IPS-15b (cell line): ENCODE data around the gene TAS2R39.
"Not testable (repeated sequence)": the region's sequence is repeated elsewhere in the genome, so short reads cannot be mapped to it uniquely, and the experiment has no call there.

Experiments used
- H3K27me3 ChIP-seq: one replicate; pipeline ENCODE4 v1.6.1; 2013; ENCODE audit warnings: low read length; ENCODE audit not compliant: control insufficient read depth, insufficient read depth
- H3K36me3 ChIP-seq: one replicate; pipeline ENCODE4 v1.6.1; 2013; ENCODE audit warnings: low read length; ENCODE audit not compliant: control insufficient read depth, insufficient read depth
- H3K4me1 ChIP-seq: one replicate; pipeline ENCODE4 v1.6.1; 2013; ENCODE audit warnings: mild to moderate bottlenecking, low read length; ENCODE audit not compliant: control insufficient read depth, insufficient read depth
- H3K4me3 ChIP-seq: one replicate; pipeline ENCODE4 v1.5.1; 2013; ENCODE audit warnings: low read depth, low read length
- H3K9ac ChIP-seq: one replicate; pipeline ENCODE4 v1.6.1; 2013; ENCODE audit warnings: low read depth, mild to moderate bottlenecking, low read length
- H3K9me3 ChIP-seq: one replicate; pipeline ENCODE4 v1.6.1; 2013; ENCODE audit warnings: mild to moderate bottlenecking, low read length; ENCODE audit not compliant: control insufficient read depth, insufficient read depth

TAS2R39 gene

DNA sequence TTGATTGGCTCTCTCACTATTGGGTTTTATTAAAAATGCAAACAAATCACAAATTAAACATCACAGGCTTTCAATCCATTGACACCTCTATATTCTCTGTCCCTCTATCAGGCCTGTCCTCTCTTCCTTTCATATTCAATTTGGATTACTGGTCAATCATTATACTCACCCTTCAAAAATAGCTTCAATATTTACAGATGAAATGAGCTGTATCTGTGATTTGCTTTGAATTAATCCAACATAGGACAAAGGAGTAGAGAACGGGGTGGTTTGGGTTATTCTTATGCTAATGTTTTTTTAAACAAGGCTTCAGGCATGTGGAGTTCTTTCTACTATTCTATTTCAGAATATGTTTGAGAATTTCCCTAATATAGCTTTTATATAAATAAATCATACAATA is 2.3 kb downstream of the TAS2R39 start:
- no peaks in the 10 kb centered on the region for H3K36me3 ChIP-seq
- no peaks in the 10 kb centered on the region for H3K9me3 ChIP-seq
- no peaks in the 10 kb centered on the region for H3K27me3 ChIP-seq
- no peak overlapping the region for H3K9ac ChIP-seq
- H3K4me3 ChIP-seq = no peak overlapping the region
- peaks cover 4% of the 10 kb centered on the region for H3K4me1 ChIP-seq

DNA sequence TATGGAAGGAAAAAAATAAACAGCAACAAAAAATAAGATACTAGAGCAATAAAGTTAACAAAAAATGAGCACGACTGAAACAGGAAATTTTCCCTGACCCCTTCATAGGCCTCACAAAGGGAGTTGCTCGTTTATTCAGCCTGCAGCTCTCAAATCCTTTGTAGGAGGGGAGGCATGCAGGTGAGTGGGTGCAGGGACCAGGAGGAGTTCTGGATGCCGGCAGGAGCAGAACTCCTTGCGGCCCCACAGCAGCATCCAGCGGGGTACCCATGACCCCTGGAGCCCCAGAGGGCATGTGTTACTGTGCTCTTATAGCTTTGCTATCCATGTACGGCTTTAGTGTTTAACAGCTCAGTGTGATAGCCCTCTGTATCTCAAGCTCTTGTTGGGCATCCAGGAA is 5.8 kb downstream of the TAS2R39 start:
- no peak overlapping the region for H3K9ac ChIP-seq
- no peaks in the 10 kb centered on the region for H3K27me3 ChIP-seq
- H3K9me3 ChIP-seq = no peaks in the 10 kb centered on the region
- no peaks in the 10 kb centered on the region for H3K36me3 ChIP-seq
- H3K4me3 ChIP-seq = no peak overlapping the region
- H3K4me1 ChIP-seq = peaks cover 4% of the 10 kb centered on the region

DNA sequence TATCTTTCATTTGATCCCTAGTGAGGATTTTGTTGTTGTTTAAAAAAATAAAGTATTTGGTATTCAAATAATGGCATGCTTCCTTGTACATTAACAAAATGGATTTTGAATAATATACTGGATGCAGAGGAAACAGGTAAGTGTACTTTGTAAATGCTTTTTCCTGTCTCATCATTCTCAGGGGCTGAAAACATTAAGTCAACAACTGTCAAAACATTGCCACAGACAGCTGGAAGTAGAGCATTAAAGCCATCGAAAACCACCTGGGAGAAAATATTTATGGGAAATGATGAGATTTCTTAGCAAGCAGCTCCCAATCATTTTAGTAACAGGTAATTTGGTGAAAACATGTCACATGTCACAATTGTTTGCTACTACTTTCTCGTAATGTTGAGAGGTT is 10.7 kb downstream of the TAS2R39 start:
- no peak overlapping the region for H3K4me3 ChIP-seq

DNA sequence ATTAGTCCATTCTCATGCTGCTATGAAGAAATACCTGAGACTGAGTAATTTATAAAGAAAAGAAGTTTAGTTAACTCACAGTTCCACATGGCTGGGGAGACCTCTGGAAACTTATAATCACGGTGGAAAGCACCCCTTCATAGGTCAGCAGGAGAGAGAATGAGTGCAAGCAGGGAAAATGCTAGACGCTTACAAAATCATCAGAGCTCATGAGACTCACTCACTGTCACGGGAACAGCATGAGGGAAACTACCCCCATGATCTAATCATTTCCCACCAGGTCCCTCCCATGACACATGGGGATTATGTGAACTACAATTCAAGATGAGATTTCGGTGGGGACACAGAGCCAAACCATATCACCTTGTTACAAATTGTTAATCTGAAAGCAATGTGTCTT is 15.8 kb downstream of the TAS2R39 start:
- no peaks in the 10 kb centered on the region for H3K9me3 ChIP-seq
- no peaks in the 10 kb centered on the region for H3K27me3 ChIP-seq
- no peaks in the 10 kb centered on the region for H3K36me3 ChIP-seq
- no peaks in the 10 kb centered on the region for H3K4me1 ChIP-seq
- H3K9ac ChIP-seq = no peak overlapping the region
- no peak overlapping the region for H3K4me3 ChIP-seq

More for the DNA sequence above, 10.7 kb downstream of the TAS2R39 start:
- no peaks in the 10 kb centered on the region for H3K9me3 ChIP-seq
- no peak overlapping the region for H3K9ac ChIP-seq
- peaks cover 4% of the 10 kb centered on the region for H3K4me1 ChIP-seq
- no peaks in the 10 kb centered on the region for H3K36me3 ChIP-seq
- no peaks in the 10 kb centered on the region for H3K27me3 ChIP-seq

DNA sequence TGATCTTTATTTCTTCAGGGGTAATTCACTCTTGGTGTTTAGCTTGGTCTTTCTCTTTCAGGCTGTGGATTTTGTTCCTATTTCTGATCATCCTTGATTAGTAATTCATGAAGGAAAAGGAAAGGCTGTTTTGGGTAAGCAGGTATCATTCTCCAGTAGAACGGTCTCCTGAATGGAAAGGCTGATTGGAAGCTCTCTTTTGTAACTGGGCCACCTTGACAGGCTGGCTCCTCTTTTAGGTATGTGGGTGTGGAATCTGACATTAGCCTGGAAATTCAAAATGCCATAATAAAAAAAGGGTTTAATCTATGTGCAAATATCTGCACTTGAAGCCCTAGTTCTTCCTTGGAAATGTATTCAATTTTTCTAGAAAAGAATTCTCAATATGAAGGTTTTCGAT is 18.9 kb downstream of the TAS2R39 start:
- no peaks in the 10 kb centered on the region for H3K9me3 ChIP-seq
- no peaks in the 10 kb centered on the region for H3K27me3 ChIP-seq
- H3K4me3 ChIP-seq = no peak overlapping the region
- no peaks in the 10 kb centered on the region for H3K4me1 ChIP-seq
- no peaks in the 10 kb centered on the region for H3K36me3 ChIP-seq
- no peak overlapping the region for H3K9ac ChIP-seq

DNA sequence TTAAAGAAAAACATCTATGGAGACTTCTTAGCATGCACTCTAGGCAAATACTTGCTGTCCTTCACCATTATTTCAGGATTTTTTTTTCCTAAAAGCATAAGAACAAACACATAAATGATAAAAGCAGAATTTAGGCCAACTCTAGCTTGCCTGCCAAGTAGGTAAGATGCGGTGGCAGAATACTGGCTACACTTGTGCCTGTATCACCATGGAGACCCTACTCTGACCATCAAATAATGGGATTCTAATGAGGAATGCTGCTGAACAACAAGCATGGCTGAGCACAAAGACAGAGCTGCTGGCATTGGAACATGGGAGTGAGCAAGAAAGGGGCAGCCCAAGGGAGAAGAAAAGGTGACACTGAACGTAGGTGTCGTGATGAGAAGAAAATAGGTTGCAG is 20.2 kb downstream of the TAS2R39 start:
- no peaks in the 10 kb centered on the region for H3K4me1 ChIP-seq
- no peaks in the 10 kb centered on the region for H3K9me3 ChIP-seq
- H3K27me3 ChIP-seq = no peaks in the 10 kb centered on the region
- no peaks in the 10 kb centered on the region for H3K36me3 ChIP-seq
- H3K9ac ChIP-seq = no peak overlapping the region
- no peak overlapping the region for H3K4me3 ChIP-seq

DNA sequence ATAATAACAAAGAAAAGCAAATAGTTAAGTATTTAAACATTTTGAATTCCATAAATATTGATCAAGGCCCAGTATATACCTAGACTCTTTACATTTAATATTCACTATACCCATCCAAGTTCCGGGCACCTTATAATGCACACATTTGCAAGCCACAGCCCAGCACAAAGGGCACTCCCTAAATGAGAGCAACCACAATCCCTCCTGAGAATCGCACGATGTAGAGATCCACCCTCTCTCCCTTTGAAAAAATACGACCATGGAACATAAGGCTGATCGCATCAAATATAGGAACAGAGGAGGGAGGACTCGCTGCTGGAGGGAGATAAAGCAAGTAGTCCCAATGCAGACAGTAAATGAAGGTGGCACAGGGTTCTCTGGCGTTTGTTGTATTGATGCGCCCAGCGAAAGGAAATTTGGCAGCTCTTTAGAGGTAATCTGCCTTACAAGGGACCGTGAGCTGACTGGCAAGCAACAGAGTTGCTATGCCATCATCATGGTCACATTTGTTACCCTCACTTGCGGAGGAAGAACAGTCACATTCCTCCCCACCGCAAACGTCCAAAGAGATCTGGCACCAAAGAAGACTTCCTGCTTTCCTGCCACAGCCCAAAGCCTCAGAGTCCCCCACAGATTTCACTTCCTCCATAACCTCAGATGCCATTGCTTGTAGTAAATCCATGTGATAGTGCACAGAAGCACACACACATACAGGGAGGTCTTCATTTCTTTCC is 22.5 kb downstream of the TAS2R39 start:
- Histone ChIP-seq H3K4me3 (no peak overlapping the region), H3K4me1 (no peaks in the 10 kb centered on the region), H3K9me3 (no peaks in the 10 kb centered on the region), H3K27me3 (no peaks in the 10 kb centered on the region), H3K9ac (no peak overlapping the region), H3K36me3 (no peaks in the 10 kb centered on the region)

DNA sequence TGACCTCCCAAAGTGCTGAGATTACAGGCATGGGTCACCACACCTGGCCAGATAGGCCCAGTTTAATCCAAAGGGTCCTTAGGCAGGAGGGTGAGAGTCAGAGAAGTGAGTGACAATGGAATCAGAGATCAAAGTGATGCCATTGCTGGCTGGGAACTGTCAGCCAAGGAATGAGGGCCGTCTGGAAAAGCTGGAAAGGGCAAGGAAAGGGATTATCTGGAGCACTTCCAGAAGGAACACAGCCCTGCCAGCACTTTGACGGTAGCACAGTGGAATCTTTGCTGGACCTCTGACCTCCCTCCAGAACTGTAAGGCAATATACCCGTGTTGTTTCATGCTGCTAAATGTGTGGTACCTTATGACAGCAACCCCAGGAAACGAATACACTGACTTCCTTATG is 27.3 kb downstream of the TAS2R39 start:
- Histone ChIP-seq H3K36me3 (no peaks in the 10 kb centered on the region), H3K27me3 (no peaks in the 10 kb centered on the region), H3K9me3 (no peaks in the 10 kb centered on the region), H3K9ac (no peak overlapping the region), H3K4me3 (no peak overlapping the region), H3K4me1 (no peaks in the 10 kb centered on the region)

DNA sequence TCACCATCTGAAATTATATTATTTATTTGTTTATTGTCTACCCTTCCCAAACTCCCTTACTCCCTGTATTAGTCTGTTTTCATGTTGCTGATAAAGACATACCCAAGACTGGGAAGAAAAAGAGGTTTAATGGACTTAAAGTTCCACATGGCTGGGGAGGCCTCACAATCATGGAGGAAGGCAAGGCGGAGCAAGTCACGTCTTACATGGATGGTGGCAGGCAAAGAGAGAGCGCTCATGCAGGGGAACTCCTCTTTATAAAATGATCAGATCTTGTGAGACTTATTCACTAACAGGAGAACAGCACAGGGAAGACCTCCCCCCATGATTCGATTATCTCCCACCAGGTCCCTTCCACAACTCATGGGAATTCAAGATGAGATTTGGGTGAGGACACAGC is 30.3 kb downstream of the TAS2R39 start:
- H3K36me3 ChIP-seq, H3K9me3 ChIP-seq, H3K27me3 ChIP-seq, H3K4me1 ChIP-seq, H3K9ac ChIP-seq, H3K4me3 ChIP-seq: not testable (repeated sequence)

DNA sequence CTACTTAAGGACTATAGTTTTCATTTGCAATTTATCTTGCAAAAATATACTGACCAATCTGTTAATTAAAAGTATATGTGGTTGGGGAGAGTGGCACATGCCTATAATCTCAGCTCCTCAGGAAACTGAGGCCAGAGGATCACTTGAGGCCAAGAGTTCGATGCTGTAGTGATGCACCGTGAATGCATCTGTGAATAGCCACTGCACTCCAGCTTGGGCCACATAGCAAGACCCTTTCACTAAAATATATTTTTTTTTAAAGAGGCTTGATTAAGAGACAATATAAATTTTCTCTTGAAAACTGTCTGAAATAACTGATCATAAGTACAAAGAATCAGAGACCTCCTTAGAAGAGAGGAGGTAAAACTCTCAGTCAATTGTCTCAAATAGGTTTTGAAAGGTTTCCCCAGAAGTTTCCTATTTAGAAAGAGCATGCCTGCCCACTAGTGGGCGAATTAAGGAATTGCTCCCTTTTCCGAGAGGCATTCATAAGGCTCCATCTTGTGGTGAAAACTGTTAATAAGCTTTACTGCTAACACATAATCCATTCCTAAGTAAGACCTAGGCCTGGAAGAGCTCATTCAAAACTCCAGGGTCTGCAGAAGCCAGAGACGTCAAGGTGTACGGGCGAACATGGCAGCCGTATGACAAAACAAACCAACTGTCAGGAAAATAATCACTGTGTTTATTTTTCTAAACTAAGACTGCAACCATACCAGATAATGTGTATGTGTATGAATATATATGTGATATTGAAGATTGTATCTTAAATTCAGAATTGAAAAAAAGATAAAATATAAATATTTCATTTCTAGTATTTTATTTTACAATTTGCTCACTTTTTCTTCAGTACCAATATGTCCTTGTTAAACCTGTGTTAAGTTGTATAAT is 31.8 kb downstream of the TAS2R39 start:
- Histone ChIP-seq H3K4me3 (no peak overlapping the region), H3K4me1 (no peaks in the 10 kb centered on the region), H3K9me3 (no peaks in the 10 kb centered on the region), H3K36me3 (no peaks in the 10 kb centered on the region), H3K9ac (no peak overlapping the region), H3K27me3 (no peaks in the 10 kb centered on the region)

DNA sequence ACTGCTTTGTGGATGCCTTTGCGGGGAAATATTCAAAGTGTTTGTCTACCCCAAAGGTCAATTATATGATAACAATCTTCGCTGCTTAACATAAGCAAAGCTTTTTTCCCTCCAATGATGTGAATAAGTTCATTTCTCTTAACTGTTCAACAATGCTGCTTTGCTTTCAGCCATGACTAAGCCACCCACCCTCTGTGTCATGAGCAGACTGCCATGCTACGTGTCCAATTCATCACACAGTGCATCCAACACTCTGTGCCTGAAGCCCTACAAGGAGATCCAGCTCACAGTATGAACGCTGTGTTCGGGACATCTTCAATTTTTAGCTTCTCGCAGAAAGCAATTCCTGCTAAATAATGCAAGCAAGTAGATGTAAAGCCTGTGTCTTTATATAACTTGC is 32.9 kb downstream of the TAS2R39 start:
- Histone ChIP-seq H3K4me1 (no peaks in the 10 kb centered on the region), H3K27me3 (no peaks in the 10 kb centered on the region), H3K9ac (no peak overlapping the region), H3K9me3 (no peaks in the 10 kb centered on the region), H3K4me3 (no peak overlapping the region), H3K36me3 (no peaks in the 10 kb centered on the region)

DNA sequence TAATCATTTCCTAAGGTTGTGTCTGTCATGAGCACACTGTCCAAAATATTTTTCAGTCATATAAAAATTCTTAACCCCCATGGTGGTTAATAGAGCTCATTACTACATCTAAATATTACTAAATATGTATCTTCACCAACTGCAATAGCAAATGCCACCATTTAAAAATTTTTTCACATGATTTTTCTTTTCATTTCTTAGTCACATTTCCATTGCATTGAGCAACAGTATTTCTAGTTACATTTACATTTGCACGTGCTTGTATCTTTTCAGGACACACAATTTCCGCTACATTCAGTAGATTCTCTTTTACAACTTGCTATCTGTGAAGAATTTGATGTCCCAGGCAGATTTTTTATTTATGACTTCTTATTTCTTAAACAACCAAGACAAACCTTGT is 33.5 kb downstream of the TAS2R39 start:
- no peaks in the 10 kb centered on the region for H3K9me3 ChIP-seq
- H3K4me1 ChIP-seq = no peaks in the 10 kb centered on the region
- H3K4me3 ChIP-seq = no peak overlapping the region
- no peaks in the 10 kb centered on the region for H3K27me3 ChIP-seq
- no peak overlapping the region for H3K9ac ChIP-seq
- H3K36me3 ChIP-seq = no peaks in the 10 kb centered on the region
